Stimulated activated CD4-positive, alpha-beta T cell treated with anti-CD3 and anti-CD28 coated beads, Interleukin-2, amount 100 ng/mL, for 48 hours (primary cell): ENCODE data around the gene GOLGA2.
A peak's percentile ranks its signal among the peaks of the same experiment; 100 is the strongest.

ENCODE experiments used
- DNase-seq, 2 donors: peaks; one replicate each; pipeline ENCODE4 v3.0.0-alpha.2; 2020

The GOLGA2 gene

GRCh38 chr9:128275198-128276007 lies at the start of gene GOLGA2:
TSS of gene GOLGA2 (minus strand) at chr9:128276007. CDS start at chr9:128275976, 31 bp downstream.
- no peak for DNase-seq

DNA sequence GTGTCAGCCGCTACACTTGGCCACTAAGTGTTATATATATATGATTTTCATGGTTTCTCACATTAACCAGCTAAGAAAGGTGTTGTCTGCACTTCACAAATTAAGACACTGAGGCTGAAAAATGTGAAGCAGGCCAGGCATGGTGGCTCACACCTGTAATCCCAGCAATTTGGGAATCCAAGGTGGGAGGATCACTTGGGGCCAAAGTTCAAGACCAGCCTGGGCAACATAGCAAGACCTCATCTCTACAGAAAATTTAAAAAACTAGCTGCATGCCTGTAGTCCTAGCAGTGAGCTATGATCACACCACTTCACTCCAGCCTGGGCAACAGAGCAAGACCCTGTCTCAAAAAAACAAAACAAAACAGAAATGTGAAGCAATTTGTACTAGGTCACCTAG lies 48.6 kb upstream of the GOLGA2 start:
- no peak for DNase-seq

- no peak for DNase-seq
Measured at GRCh38 chr9:128323791-128324190, 48.0 kb upstream of the GOLGA2 start.

DNA sequence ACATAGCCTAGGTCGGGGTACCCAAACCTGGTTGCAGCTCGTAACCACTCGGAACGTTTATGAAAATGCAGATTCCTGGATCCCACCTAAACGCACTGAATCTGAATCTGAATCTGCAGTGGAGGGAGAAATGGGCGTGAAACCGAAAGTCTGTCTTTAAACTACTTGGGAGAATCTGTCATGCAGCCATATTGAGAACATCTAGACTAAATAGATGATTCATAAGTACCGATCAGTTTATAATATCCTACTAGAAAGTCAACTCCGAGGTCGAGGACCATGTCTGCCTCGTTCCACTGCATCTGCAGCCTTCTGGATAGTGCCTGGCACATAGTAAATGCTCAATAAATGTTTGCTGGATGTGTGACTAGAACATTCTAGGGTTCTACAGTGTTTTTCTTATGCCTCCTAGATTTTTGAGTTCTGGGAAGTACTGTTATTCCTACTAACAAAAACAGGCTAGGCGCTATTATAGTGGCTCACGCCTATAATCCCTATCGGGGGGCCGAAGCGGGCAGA lies 47.5 kb upstream of the GOLGA2 start:
- DNase-seq, result no peak

DNA sequence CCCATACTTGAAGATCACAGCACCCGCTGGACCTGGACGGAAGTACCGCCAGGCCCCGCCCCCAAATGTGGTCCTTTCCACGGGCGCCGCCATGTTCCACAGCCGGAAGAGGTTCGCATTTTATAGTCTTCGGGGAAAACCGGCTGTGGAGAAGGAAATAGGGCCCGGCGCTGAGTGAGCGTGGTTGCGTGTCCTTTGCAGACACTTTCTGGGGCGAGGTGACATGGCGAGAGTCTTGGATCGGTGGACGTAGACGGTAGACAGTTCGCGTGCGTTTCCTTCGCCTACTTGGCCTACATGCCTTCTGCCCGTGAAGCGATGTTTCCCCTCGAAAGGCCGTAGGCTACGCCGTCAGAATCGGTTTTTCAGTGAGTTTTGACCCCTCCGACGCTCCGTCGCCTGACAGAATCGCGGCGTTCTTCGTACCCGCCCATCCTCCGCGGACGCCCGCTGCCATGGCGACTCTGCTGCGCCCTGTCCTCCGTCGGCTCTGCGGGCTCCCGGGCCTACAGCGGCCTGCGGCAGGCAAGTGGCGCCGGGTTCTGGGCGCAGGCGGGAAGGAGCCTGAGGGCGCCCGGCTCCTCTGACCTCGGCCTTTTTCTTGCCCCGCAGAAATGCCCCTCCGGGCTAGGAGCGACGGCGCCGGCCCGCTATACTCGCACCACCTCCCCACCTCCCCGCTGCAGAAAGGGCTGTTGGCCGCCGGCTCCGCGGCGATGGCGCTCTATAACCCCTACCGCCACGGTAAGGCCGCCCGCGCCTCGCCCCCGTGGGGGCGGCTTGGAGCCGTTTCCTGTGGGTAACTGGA lies 46.8 kb upstream of the GOLGA2 start, which contains the start of the genes COQ4 and TRUB2:
COQ4 (plus strand) TSS at position 436 of the 808 bp plus-strand sequence; CDS start at position 456, 20 bp downstream.
TRUB2 (minus strand) TSS at position 44 of the 808 bp plus-strand sequence; CDS start at position 5, 39 bp downstream.
- DNase-seq, result peak; percentile 88 to 90

- no peak for DNase-seq
Measured at GRCh38 chr9:128321879-128322403, 46.1 kb upstream of the GOLGA2 start.

DNA sequence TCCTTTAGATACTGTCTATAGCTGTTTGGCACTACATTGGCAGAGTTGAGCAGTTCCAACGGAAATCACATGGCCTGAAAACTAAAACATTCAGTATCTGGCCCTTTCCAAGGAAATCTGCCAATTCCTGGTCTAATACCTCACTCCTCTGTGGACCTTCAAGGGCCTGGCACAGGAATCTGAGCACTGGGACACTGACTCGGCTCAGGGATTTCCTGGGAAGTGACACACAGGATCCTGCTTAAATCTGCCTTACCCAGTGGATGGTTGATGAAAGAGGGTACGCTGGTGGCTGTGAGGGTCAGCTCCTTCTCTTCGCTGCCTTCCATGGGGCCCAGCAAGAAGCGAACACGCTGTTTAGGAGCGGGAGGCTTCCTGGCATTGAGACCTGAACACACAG lies 45.5 kb upstream of the GOLGA2 start:
- DNase-seq, result no peak

DNA sequence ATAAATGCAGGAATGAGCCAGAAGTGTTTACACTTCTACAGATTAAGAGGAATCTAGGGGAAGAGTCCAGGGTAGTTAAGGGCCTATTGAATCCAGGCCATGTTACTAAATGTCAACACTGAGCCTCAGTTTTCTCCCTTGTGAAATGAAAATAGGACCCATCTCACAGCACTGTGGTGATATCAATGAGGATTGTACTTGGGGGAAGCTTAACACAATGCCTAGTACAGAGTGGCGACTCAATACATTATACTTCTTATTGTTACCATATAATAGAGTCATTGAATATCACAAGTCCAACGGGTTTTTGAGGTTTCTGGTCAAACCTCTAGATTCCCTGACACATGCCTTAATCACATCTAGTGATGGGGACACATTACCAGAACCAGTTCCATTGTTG lies 41.8 kb upstream of the GOLGA2 start:
- DNase-seq, result no peak

DNA sequence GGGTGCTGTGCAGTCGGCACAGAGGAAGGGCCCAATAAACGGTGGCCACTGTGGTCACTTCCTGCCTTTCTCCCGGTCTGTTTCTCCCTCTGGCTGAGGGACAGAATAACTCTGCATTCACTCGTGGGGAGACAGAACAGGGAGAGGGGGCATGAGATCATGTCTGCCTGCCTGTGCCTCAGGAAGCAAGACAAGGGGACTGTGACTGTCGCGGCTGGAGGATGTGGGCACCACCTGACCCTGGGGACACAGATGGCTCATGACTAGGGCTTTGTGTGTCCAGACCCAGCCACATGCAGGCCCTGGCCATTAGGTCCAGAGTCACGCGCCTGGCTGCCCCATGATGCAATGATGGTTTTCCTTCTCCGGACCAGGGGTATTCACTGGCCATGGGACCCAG lies 40.6 kb upstream of the GOLGA2 start:
- no peak for DNase-seq

GRCh38 chr9:128314697-128315096 lies 38.9 kb upstream of the GOLGA2 start:
- no peak for DNase-seq

DNA sequence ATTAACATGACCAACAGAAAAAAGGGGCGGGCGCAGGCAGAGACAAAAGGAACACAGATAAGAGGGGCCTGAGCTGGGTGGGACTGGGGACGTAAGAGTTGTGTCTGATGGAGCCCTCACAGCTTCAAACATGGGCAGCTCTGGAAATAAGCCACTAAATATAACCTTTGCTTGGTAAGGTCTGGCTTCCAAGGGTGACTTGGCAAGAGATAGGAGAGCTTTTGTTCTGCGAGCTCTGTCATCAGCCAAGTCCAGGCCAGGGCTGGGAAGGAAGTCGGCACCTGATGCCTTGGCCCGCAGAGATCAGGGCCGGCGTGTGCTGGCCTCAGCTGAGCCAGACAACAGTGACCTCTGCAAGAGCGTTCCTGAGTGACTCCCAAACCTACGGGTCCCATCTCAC lies 34.7 kb upstream of the GOLGA2 start:
- DNase-seq, result no peak

DNA sequence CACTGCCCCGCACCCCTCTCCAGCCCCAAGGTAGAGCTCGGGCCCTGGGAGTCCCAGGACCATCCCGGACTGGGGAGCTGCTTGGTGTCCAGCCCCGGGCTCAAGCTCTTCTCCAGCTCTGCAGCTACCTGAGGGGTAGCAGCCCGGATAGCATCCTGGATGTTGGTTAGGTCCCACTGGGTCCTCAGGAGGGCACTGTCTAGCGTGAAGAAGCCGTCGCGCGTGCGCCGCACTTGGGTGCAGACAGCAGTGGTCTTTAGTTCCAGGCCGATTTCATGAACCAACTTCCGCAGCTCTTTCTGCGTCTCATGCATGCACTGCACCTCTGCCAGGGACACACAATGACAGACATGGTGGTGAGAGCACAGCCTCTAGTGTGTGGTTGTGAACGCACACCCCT lies 33.7 kb upstream of the GOLGA2 start:
- no peak for DNase-seq

DNA sequence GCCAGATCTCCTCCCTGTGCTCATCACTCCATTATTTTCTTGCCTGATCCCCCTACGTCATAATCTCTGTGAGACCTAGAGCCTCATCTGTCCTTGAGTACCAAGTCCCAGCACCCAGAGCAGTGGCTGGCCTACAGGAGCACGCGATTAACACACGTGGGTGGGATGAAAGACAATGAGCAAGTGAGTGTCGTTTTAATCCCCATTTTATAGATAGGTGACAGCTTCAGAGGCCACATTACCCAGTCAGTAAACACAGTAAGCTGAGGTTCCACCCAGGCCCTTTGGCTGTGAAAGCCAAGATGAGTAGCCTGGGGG lies 29.1 kb upstream of the GOLGA2 start:
- no peak for DNase-seq

GRCh38 chr9:128304136-128304970 lies 28.5 kb upstream of the GOLGA2 start:
- DNase-seq, result no peak

DNA sequence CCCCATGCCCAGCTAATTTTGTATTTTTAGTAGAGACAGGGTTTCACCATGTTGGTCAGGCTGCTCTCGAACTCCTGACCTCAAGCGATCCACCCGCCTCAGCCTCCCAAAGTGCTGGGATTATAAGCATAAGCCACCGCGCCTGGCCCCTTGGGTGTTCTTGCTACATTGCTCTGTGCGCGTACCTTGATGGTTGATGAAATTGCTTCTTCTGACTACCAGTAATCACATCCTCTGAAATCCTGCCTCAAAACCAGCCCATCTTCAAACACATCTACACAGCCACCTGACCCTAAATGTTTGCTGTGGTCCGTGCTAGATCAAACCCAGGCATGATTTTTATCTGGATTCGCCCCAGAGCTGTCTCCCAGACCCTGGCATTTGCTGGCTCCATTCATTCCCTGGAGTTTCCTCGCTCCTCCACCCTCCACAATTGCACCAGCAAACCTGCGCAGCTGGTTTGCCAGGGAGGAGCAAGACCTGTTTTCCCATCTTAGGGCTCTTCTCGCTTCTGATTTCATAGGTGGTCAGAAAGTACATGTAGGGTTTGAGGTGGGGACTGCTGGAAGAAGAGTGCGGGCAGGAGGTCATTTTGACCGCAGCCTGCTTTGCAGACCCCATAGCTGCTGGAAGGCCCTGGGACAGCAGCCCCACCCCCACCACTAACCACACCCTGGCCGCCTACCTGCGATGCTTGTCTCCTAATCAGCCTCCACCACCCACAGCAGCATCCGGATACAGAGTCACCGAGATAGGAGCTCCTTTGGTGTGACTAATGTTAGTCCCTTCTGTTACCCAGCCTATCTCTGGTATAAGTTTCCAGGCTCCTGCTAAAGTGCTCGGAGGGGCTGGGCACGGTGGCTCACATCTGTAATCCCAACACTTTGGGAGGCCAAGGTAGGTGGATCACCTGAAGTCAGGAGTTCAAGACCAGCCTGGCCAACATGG lies 23.0 kb upstream of the GOLGA2 start:
- DNase-seq, result no peak

DNA sequence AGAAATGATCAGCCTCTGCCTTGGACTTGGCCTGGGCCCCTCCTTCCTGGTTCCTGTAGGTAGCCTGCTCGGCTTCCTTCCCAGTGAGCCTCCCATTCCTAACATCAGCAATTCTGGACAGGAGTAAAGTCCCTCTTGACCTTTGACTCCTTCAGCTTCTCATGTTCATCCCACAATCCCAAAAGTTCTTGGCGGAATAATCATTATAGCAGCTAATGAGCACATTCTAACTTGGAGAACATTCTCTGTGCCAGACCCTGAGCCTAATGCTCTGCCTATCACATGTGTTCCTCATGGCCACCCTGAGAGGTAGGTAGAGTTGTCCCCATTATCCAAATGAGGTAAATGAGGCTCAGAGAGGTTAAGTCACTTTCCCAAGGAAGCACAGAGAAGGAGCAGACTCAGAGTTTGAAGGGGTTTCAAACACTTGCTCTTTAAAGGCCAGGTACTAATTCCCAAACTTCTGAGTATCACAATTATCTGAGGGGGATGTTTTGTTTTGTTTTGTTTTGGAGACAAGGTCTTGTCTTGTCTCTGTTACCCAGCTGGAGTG lies 21.5 kb upstream of the GOLGA2 start:
- no peak for DNase-seq

GRCh38 chr9:128296340-128297220 lies 20.8 kb upstream of the GOLGA2 start:
- DNase-seq, result no peak

GRCh38 chr9:128294142-128294541 lies 18.3 kb upstream of the GOLGA2 start:
- DNase-seq, result no peak

- DNase-seq, result no peak
Measured at GRCh38 chr9:128293091-128293490, 17.3 kb upstream of the GOLGA2 start.

- no peak for DNase-seq
Measured at GRCh38 chr9:128292009-128292408, 16.2 kb upstream of the GOLGA2 start.
